Measurements from ENCODE around the gene PARD3. TPM values are rescaled to one million over a fixed set of nuclear protein-coding genes. Genes with fewer than 3 reads are reported as not detected.

The PARD3 gene
- total RNA-seq, 1 experiment from 2014 or later, result 57.4 TPM

DNA sequence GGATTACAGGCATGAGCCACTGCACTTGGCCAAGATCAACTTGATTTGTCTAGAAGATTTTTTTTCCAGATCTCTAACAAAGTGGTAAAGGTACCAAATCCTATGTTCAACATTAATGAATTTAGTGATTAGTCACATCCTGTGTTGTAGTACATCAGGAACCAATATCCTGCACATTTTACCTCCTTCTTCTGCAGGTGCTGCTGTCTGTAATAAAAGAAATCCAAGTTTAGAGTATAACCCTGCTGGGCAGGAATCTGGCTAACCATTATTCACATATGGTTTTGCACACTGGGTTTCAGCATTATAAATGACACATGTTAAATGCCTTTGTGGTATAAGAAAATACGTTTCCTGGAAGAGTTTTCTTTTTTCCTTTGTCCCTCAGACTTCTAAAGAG lies 10.8 kb downstream of the PARD3 start:
- Histone ChIP-seq H3K36me3 (ENCODE audit: low read depth) (no peaks in the 10 kb centered on the region), H2AFZ (no peak overlapping the region), H3F3A (ENCODE audit: insufficient read depth, low read depth) (no peaks in the 10 kb centered on the region), H4K20me1 (ENCODE audit: insufficient read depth) (peaks cover 9% of the 10 kb centered on the region), H3K27me3 (ENCODE audit: insufficient read depth, low read depth) (no peaks in the 10 kb centered on the region), H3K4me1 (replicated peaks; ENCODE audit: insufficient read depth) (no peaks in the 10 kb centered on the region), H3K79me2 (ENCODE audit: low read depth) (peaks cover 87% of the 10 kb centered on the region), H3K4me3 (no peak overlapping the region), H3K9me2 (ENCODE audit: insufficient read depth) (no peaks in the 10 kb centered on the region), H3K4me2 (no peak overlapping the region), H3K9me3 (ENCODE audit: insufficient read depth, low read depth) (no peaks in the 10 kb centered on the region), H3K27ac (0 out of 2 replicates have a peak overlapping the region, but pooled peaks have one; percentile 4)
- ChIA-PET POLR2A (ENCODE audit: unreplicated experiment) (no interaction called here), CTCF (no interaction called here)
- DNase-seq, result no peak
- TF ChIP-seq EZH2 (IDR thresholded peaks at IDR 0.05; ENCODE audit: low read depth), result no peak
- TF ChIP-seq, protein P1, sequence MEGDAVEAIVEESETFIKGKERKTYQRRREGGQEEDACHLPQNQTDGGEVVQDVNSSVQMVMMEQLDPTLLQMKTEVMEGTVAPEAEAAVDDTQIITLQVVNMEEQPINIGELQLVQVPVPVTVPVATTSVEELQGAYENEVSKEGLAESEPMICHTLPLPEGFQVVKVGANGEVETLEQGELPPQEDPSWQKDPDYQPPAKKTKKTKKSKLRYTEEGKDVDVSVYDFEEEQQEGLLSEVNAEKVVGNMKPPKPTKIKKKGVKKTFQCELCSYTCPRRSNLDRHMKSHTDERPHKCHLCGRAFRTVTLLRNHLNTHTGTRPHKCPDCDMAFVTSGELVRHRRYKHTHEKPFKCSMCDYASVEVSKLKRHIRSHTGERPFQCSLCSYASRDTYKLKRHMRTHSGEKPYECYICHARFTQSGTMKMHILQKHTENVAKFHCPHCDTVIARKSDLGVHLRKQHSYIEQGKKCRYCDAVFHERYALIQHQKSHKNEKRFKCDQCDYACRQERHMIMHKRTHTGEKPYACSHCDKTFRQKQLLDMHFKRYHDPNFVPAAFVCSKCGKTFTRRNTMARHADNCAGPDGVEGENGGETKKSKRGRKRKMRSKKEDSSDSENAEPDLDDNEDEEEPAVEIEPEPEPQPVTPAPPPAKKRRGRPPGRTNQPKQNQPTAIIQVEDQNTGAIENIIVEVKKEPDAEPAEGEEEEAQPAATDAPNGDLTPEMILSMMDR (conservative IDR thresholded peaks at IDR 0.05), result no peak
- intact Hi-C loops (cut with micrococcal nuclease; ENCODE audit: unreplicated experiment), result no loop called here
- BruUV-seq (replicated peaks), result no TSS peak

- DNase-seq, result no peak
- no peaks in the 10 kb centered on the region for H3K36me3 ChIP-seq (ENCODE audit: low read depth)
- H3K4me1 ChIP-seq (replicated peaks; ENCODE audit: insufficient read depth), result no peaks in the 10 kb centered on the region
- no peaks in the 10 kb centered on the region for H3K27me3 ChIP-seq (ENCODE audit: insufficient read depth, low read depth)
- no peaks in the 10 kb centered on the region for H3F3A ChIP-seq (ENCODE audit: insufficient read depth, low read depth)
- ChIA-PET POLR2A (ENCODE audit: unreplicated experiment) (no interaction called here), CTCF (no interaction called here)
- no peaks in the 10 kb centered on the region for H3K9me2 ChIP-seq (ENCODE audit: insufficient read depth)
- TF ChIP-seq, protein P1 (conservative IDR thresholded peaks at IDR 0.05), result no peak
- BruUV-seq (replicated peaks), result no TSS peak
- H3K4me3 ChIP-seq, result no peak overlapping the region
- H3K79me2 ChIP-seq (ENCODE audit: low read depth), result peaks cover 83% of the 10 kb centered on the region
- no peaks in the 10 kb centered on the region for H3K9me3 ChIP-seq (ENCODE audit: insufficient read depth, low read depth)
- intact Hi-C loops (cut with micrococcal nuclease; ENCODE audit: unreplicated experiment), result no loop called here
- H3K4me2 ChIP-seq, result no peak overlapping the region
- peaks cover 9% of the 10 kb centered on the region for H4K20me1 ChIP-seq (ENCODE audit: insufficient read depth)
- no peak overlapping the region for H2AFZ ChIP-seq
- H3K27ac ChIP-seq, result no peak overlapping the region
Measured at GRCh38 chr10:34802692-34803091, 12.4 kb downstream of the PARD3 start.

- ChIA-PET POLR2A (ENCODE audit: unreplicated experiment) (interaction anchor here (0.7 kb wide), 1 partner anchor 30 kb away, joined by 4 read pairs; no protein-coding TSS in a partner anchor), CTCF (interaction anchor here (0.5 to 0.6 kb wide), 2 partner anchors 9 to 119 kb away, joined by 3 read pairs; no protein-coding TSS in a partner anchor)
- Histone ChIP-seq H2AFZ (no peak overlapping the region), H3K4me1 (replicated peaks; ENCODE audit: insufficient read depth) (no peaks in the 10 kb centered on the region), H3K36me3 (ENCODE audit: low read depth) (no peaks in the 10 kb centered on the region), H3K9me2 (ENCODE audit: insufficient read depth) (no peaks in the 10 kb centered on the region), H3K27me3 (ENCODE audit: insufficient read depth, low read depth) (no peaks in the 10 kb centered on the region), H3K4me3 (no peak overlapping the region), H3K27ac (no peak overlapping the region), H3K9me3 (ENCODE audit: insufficient read depth, low read depth) (no peaks in the 10 kb centered on the region), H4K20me1 (ENCODE audit: insufficient read depth) (peaks cover 5% of the 10 kb centered on the region), H3K4me2 (no peak overlapping the region), H3K79me2 (ENCODE audit: low read depth) (peaks cover 80% of the 10 kb centered on the region), H3F3A (ENCODE audit: insufficient read depth, low read depth) (no peaks in the 10 kb centered on the region)
- intact Hi-C loops (cut with micrococcal nuclease; ENCODE audit: unreplicated experiment), result no loop called here
- no TSS peak for BruUV-seq (replicated peaks)
- DNase-seq, result no peak
- TF ChIP-seq, protein P1 (conservative IDR thresholded peaks at IDR 0.05), result no peak
- TF ChIP-seq EZH2 (IDR thresholded peaks at IDR 0.05; ENCODE audit: low read depth), result no peak
Measured at GRCh38 chr10:34801097-34801733, 13.9 kb downstream of the PARD3 start.
